K562 (cell line): ENCODE measurements around the gene PIP4K2C. TPM values are rescaled to one million over a fixed set of nuclear protein-coding genes. Genes with fewer than 3 reads are reported as not detected.

ENCODE experiments used
- CREBBP ChIP-seq: IDR thresholded peaks from one replicate; pipeline ENCODE4 v1.6.1; 2012; ENCODE audit warnings: low read depth, mild to moderate bottlenecking, control low read depth, inconsistent platforms, low read length
- ETV6 ChIP-seq, 3 experiments: fragments of 150-350 bp in 1 of 3; sonication (generic) in 1 of 3; formaldehyde crosslinking in 1 of 3; IDR thresholded peaks; 2 replicates each; pipeline versions ENCODE4 v1.6.1 to v1.8.0; 2014 to 2022; ENCODE audit warnings: borderline replicate concordance in 2 of 3, low read depth in 2 of 3, antibody characterized with exemption in 1 of 3, low read length in 1 of 3, mild to moderate bottlenecking in 1 of 3, missing genetic modification reagents in 1 of 3
- FIP1L1 ChIP-seq: fragments of 200-400 bp; formaldehyde crosslinking; IDR thresholded peaks from 2 replicates; pipeline ENCODE4 v1.6.1; 2018; ENCODE audit warnings: mild to moderate bottlenecking, low read depth, low read length; ENCODE audit not compliant: poor library complexity, severe bottlenecking
- GABPB1 ChIP-seq: sonication (generic); formaldehyde crosslinking; IDR thresholded peaks from 2 replicates; pipeline ENCODE4 v1.8.0; 2022; ENCODE audit warnings: mild to moderate bottlenecking, missing genetic modification reagents
- POLR2G ChIP-seq: fragments of 200-400 bp; formaldehyde crosslinking; IDR thresholded peaks from 2 replicates; pipeline ENCODE4 v1.6.1; 2017; ENCODE audit warnings: low read depth, mild to moderate bottlenecking, antibody characterized with exemption, low read length, moderate library complexity
- PRDM10 ChIP-seq: fragments of 450-650 bp; IDR thresholded peaks from 2 replicates; pipeline ENCODE4 v1.6.1; 2018; ENCODE audit not compliant: partially characterized antibody
- RBM34 ChIP-seq: fragments of 200-400 bp; formaldehyde crosslinking; IDR thresholded peaks from 2 replicates; pipeline ENCODE4 v1.6.1; 2018; ENCODE audit warnings: low read length, borderline replicate concordance; ENCODE audit not compliant: insufficient read depth
- SMARCA5 ChIP-seq: fragments of 450-650 bp; IDR thresholded peaks from 2 replicates; pipeline ENCODE4 v1.6.1; 2016
- ZKSCAN8 ChIP-seq: fragments of 200-800 bp; sonication (Bioruptor generic); IDR thresholded peaks from 2 replicates; pipeline ENCODE4 v1.6.1; 2016; ENCODE audit warnings: missing genetic modification characterization, missing compliant biosample characterization
- ZNF277 ChIP-seq: fragments of 250-450 bp; sonication (Bioruptor Pico); IDR thresholded peaks from 2 replicates; pipeline ENCODE4 v1.8.0; 2022; ENCODE audit warnings: inconsistent platforms, mild to moderate bottlenecking, moderate library complexity, borderline replicate concordance
- ZNF436 ChIP-seq: fragments of 250-450, 450-650 bp; sonication (Bioruptor Pico); formaldehyde crosslinking; IDR thresholded peaks from 2 replicates; pipeline ENCODE4 v1.7.0; 2020; ENCODE audit warnings: mild to moderate bottlenecking
- polyA plus RNA-seq, 8 experiments: library from polyadenylated mRNA; depleted of rRNA in 4 of 8; stranded (reverse) in 5 of 8; unstranded in 3 of 8; fragments of >200 nt; fragmentation: Nextera tagmentation in 2 of 8; fragmentation: Illumina TruSeq in 1 of 8; extraction: Ambion mirVana in 2 of 8; extraction: Trizol in 1 of 8; gene quantifications; 2 replicates each; pipeline versions ENCODE4 v1.2.1 to v1.2.3, GENCODE V29; 2011 to 2014; ENCODE audit warnings: inconsistent platforms in 1 of 8, missing spikeins in 1 of 8
- total RNA-seq, 7 experiments: library from RNA; depleted of rRNA in 6 of 7; stranded (reverse); fragments of >200 nt in 6 of 7; fragmentation: Illumina TruSeq in 2 of 7; extraction: Trizol in 2 of 7; gene quantifications; 2 replicates each; pipeline versions ENCODE4 v1.2.1 to v1.2.3, GENCODE V29; 2011 to 2021; ENCODE audit warnings: low replicate concordance in 1 of 7
- TF ChIP-seq, protein P1 (sequence below): fragments of 450-650 bp; IDR thresholded peaks from 2 replicates; pipeline ENCODE4 v1.7.1; 2018; ENCODE audit warnings: mild to moderate bottlenecking, low read depth; ENCODE audit not compliant: partially characterized antibody

Gene PIP4K2C
- total and polyA plus RNA-seq, 9 of the 15 experiments (the other 6 are each of a cell fraction or from before 2014, with no cell fraction given), result 9.0 to 41.4 (median 18.3) TPM

DNA sequence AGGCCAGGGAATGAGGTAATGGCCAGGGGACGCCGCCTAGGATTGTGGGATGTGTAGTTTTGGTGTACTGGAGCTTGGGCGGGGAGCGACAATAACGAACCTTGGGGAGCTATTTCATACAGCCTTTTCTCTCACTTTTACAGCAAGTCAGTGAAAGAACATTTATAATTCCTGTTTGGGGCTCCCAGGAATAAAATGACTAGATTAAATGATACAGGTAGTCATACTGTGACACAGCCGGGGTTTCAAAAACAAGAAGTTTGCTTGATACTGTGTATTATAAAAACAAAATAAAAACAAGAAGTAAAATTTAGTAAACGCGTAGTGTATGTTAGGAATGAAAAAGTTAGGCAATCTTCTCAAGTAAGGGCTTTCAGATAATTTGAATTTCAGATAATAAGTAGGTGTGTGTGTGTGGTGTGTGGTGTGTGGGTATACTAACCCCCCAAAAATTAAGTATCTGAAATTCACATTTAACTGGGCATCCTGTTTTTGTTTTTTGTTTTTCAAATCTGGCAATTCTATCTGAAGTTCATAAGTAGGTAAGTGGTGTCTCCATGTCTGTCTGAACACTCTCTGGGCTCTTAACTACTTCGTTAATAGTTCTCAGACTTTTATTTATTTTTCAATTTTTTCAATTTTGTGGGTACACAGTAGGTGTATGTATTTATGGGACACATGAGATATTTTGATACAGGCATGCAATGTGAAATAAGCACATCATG lies 43.5 kb upstream of the PIP4K2C start (continued):
- TF ChIP-seq, protein P1, sequence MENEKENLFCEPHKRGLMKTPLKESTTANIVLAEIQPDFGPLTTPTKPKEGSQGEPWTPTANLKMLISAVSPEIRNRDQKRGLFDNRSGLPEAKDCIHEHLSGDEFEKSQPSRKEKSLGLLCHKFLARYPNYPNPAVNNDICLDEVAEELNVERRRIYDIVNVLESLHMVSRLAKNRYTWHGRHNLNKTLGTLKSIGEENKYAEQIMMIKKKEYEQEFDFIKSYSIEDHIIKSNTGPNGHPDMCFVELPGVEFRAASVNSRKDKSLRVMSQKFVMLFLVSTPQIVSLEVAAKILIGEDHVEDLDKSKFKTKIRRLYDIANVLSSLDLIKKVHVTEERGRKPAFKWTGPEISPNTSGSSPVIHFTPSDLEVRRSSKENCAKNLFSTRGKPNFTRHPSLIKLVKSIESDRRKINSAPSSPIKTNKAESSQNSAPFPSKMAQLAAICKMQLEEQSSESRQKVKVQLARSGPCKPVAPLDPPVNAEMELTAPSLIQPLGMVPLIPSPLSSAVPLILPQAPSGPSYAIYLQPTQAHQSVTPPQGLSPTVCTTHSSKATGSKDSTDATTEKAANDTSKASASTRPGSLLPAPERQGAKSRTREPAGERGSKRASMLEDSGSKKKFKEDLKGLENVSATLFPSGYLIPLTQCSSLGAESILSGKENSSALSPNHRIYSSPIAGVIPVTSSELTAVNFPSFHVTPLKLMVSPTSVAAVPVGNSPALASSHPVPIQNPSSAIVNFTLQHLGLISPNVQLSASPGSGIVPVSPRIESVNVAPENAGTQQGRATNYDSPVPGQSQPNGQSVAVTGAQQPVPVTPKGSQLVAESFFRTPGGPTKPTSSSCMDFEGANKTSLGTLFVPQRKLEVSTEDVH, result no peak
- TF ChIP-seq SMARCA5 (no peak), CREBBP (no peak), ZNF277 (CRISPR knock-in tag) (no peak), RBM34 (no peak), ZNF436 (no peak), POLR2G (no peak), GABPB1 (no peak; the same call in 1 of the 2 replicates), FIP1L1 (no peak), PRDM10 (peak; percentile 42), ETV6 (IDR thresholded peaks at IDR 0.05; ENCODE audit: borderline replicate concordance in 1 of 2, low read depth in 2 of 2, low read length in 1 of 2) (no peak), ETV6 (CRISPR knock-in tag; IDR thresholded peaks at IDR 0.05; ENCODE audit: borderline replicate concordance) (no peak), ZKSCAN8 (CRISPR knock-in tag) (no peak)
